Prostate gland (tissue), 2 donors: ENCODE measurements around the gene TLE5. TPM values are rescaled to one million over a fixed set of nuclear protein-coding genes. Genes with fewer than 3 reads are reported as not detected.

Experiments used
- DNase-seq: peaks from one replicate; pipeline ENCODE4 v3.0.0-alpha.2; 2019; ENCODE audit warnings: low spot score
- H3K27ac ChIP-seq, 2 donors: fragments of 200-600 bp; sonication (generic); 2 replicates each; pipeline ENCODE4 v1.5.1; 2017 to 2019
- H3K27me3 ChIP-seq: fragments of 200-600 bp; sonication (generic); replicated peaks from 2 replicates; pipeline ENCODE4 v1.5.1; 2019; ENCODE audit not compliant: insufficient read depth
- H3K36me3 ChIP-seq, 2 donors: fragments of 200-600 bp; sonication (generic); 1 replicate in 1 of 2; 2 replicates in 1 of 2; pipeline versions ENCODE4 v1.5.1 to v1.8.1; 2017 to 2019
- H3K4me1 ChIP-seq: fragments of 200-600 bp; sonication (generic); replicated peaks from 2 replicates; pipeline ENCODE4 v1.5.1; 2019
- H3K4me3 ChIP-seq, 2 donors: fragments of 200-600 bp; sonication (generic); 2 replicates each; pipeline ENCODE4 v1.5.1; 2017 to 2019
- H3K9me3 ChIP-seq: fragments of 200-600 bp; sonication (generic); 2 replicates; pipeline ENCODE4 v1.5.1; 2017
- POLR2A ChIP-seq: fragments of 450-650 bp; IDR thresholded peaks from one replicate; pipeline ENCODE4 v1.6.1; 2016; ENCODE audit warnings: antibody characterized with exemption, mild to moderate bottlenecking
- POLR2AphosphoS5 ChIP-seq: sonication (generic); formaldehyde crosslinking; IDR thresholded peaks from one replicate; pipeline ENCODE4 v1.6.1; 2017; ENCODE audit warnings: antibody characterized with exemption
- WGBS: methylation state at CpG from one replicate; pipeline ENCODE4 v1.1.5; 2018; 5-methylcytosine and 5-hydroxymethylcytosine counted together
- intact Hi-C: fragments of 100-400 bp; cut with DNase I; formaldehyde crosslinking; loops from one replicate; pipeline ENCODE4 v1.14.2; 2022
- total RNA-seq, 2 donors: library from RNA; depleted of rRNA; stranded (reverse); fragments of >200 nt; gene quantifications; one replicate each; pipeline ENCODE4 v1.1.0, GENCODE V29; 2016
- TF ChIP-seq, protein P1 (sequence below), 4 experiments: fragments of 200-600 bp in 2 of 4; fragments of 450-650 bp in 2 of 4; sonication (generic) in 2 of 4; IDR thresholded peaks; 1 replicate in 3 of 4; 2 replicates in 1 of 4; pipeline ENCODE4 v1.5.1; 2016 to 2019; ENCODE audit warnings: antibody characterized with exemption in 4 of 4, mild to moderate bottlenecking in 2 of 4, moderate library complexity in 2 of 4

Gene TLE5
- total RNA-seq, 2 donors from 2014 or later: 546 to 767 TPM

DNA sequence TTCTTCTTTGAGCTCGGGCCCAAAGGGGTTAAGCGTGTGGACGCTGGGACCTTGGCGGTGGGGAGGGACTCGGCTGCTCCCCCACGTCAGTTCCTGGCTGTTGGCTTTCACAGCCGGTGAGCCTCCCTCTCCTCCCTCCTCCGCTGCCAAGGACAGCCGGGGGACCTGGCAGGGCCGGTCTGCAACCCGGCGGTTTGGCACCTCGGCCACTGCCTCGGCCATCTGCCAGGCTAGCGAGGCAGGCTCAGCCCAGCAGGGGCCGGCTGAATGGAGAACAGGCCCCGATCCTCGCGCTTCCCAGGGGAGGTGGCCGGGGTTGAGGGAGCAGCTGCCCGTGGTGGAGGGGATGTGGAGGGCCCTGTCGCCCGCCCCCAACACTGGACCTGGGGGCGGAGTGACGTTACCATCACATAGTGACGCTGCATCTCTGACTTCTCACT, 5.0 kb downstream of the TLE5 start:
- peak; percentile 93 for DNase-seq
- Histone ChIP-seq H3K4me3 (no peak overlapping the region), H3K27me3 (no peaks in the 10 kb centered on the region), H3K9me3 (no peaks in the 10 kb centered on the region), H3K4me1 (peaks cover 35% of the 10 kb centered on the region), H3K36me3 (peaks cover 0 to 4% of the 10 kb centered on the region in 2 donors), H3K27ac (peak overlapping the region; percentile 86 to 90)
- TF ChIP-seq POLR2AphosphoS5 (peak; percentile 96), POLR2A (peak; percentile 41)
- TF ChIP-seq, protein P1, sequence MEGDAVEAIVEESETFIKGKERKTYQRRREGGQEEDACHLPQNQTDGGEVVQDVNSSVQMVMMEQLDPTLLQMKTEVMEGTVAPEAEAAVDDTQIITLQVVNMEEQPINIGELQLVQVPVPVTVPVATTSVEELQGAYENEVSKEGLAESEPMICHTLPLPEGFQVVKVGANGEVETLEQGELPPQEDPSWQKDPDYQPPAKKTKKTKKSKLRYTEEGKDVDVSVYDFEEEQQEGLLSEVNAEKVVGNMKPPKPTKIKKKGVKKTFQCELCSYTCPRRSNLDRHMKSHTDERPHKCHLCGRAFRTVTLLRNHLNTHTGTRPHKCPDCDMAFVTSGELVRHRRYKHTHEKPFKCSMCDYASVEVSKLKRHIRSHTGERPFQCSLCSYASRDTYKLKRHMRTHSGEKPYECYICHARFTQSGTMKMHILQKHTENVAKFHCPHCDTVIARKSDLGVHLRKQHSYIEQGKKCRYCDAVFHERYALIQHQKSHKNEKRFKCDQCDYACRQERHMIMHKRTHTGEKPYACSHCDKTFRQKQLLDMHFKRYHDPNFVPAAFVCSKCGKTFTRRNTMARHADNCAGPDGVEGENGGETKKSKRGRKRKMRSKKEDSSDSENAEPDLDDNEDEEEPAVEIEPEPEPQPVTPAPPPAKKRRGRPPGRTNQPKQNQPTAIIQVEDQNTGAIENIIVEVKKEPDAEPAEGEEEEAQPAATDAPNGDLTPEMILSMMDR (IDR thresholded peaks at IDR 0.05): peak in 2 of 4 experiments; percentile 41 to 55
- intact Hi-C loops: no loop called here
- WGBS: 7% methylated on average over 25 of the region's 26 CpGs

GRCh38 chr19:3056417-3057088, 5.7 kb downstream of the TLE5 start:
- intact Hi-C loops: no loop called here
- H3K36me3 ChIP-seq: peaks cover 0 to 4% of the 10 kb centered on the region in 2 donors
- DNase-seq: no peak

DNA sequence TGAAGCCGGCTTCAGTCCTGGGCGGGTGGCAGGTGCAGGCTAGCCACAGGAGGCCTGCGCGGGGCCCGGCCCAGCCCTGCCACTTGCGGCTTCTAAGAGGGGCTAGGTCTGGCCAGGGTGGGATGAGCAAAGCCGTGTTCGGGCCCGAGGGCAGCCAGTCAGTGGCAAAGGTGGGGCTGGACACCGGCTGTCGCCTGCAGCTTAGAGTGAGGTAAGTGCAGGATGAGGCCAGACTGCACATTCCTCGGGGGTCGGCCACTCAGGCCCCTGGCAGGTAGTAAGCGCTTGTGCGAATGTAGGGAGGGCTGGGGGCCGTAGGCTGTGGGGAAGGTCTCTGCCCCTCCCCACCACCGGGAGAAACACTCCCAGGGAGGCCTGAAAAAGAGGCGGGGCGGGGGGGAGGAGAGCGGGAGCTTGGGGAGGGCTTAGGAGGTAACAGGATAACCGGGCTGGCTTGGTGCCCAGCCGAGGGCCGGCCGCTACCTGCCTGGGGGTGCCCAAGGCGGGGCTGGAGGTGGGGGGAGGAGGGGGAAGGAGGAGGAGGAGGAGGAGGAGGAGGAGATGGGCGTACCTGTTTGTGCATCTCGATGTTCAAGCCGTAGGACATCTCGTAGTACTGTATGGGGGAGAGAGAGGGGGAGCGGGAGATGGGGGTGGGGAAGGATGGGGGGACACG, 6.4 kb downstream of the TLE5 start:
- Histone ChIP-seq H3K27ac (peak overlapping the region; percentile 86 to 90), H3K27me3 (no peaks in the 10 kb centered on the region), H3K9me3 (no peaks in the 10 kb centered on the region), H3K4me1 (peaks cover 35% of the 10 kb centered on the region), H3K4me3 (peak overlapping the region in 1 of 2 donors; percentile 13), H3K36me3 (peaks cover 0 to 4% of the 10 kb centered on the region in 2 donors)
- DNase-seq: peak; percentile 94
- WGBS: 18% methylated on average over 31 of the region's 31 CpGs
- TF ChIP-seq POLR2AphosphoS5 (peak; percentile 50), POLR2A (no peak)
- intact Hi-C loops: no loop called here

More at GRCh38 chr19:3056417-3057088, 5.7 kb downstream of the TLE5 start:
- H3K27ac ChIP-seq: peak overlapping the region; percentile 86 to 90
- H3K27me3 ChIP-seq: no peaks in the 10 kb centered on the region
- H3K4me1 ChIP-seq: peaks cover 35% of the 10 kb centered on the region
- WGBS: 20% methylated on average over 10 of the region's 10 CpGs
- TF ChIP-seq, protein P1 (IDR thresholded peaks at IDR 0.05): no peak
- no peak for TF ChIP-seq POLR2AphosphoS5
- TF ChIP-seq POLR2A: no peak
- H3K9me3 ChIP-seq: no peaks in the 10 kb centered on the region
- no peak overlapping the region for H3K4me3 ChIP-seq

GRCh38 chr19:3054972-3055740, 7.1 kb downstream of the TLE5 start:
- H3K4me3 ChIP-seq: peak overlapping the region in 1 of 2 donors; percentile 13
- TF ChIP-seq POLR2A: no peak
- peak; percentile 26 for TF ChIP-seq POLR2AphosphoS5
- no peaks in the 10 kb centered on the region for H3K27me3 ChIP-seq
- peaks cover 0 to 4% of the 10 kb centered on the region in 2 donors for H3K36me3 ChIP-seq
- H3K4me1 ChIP-seq: peaks cover 35% of the 10 kb centered on the region
- intact Hi-C loops: no loop called here
- peak; percentile 59 for DNase-seq
- no peaks in the 10 kb centered on the region for H3K9me3 ChIP-seq
- H3K27ac ChIP-seq: peak overlapping the region; percentile 71 to 90
- 35% methylated on average over 20 of the region's 20 CpGs for WGBS

- Histone ChIP-seq H3K27ac (peak overlapping the region; percentile 71 to 90), H3K4me1 (peaks cover 35% of the 10 kb centered on the region), H3K4me3 (no peak overlapping the region), H3K27me3 (no peaks in the 10 kb centered on the region), H3K36me3 (peaks cover 0 to 4% of the 10 kb centered on the region in 2 donors), H3K9me3 (no peaks in the 10 kb centered on the region)
- no peak for DNase-seq
- intact Hi-C loops: no loop called here
- WGBS: 38% methylated on average over 4 of the region's 4 CpGs
- no peak for TF ChIP-seq POLR2AphosphoS5
- no peak for TF ChIP-seq POLR2A
- TF ChIP-seq, protein P1 (IDR thresholded peaks at IDR 0.05): no peak
These were observed 7.9 kb downstream of the TLE5 start for GRCh38 chr19:3054265-3054971.
